ENCODE data around the gene NOL6.

DNA sequence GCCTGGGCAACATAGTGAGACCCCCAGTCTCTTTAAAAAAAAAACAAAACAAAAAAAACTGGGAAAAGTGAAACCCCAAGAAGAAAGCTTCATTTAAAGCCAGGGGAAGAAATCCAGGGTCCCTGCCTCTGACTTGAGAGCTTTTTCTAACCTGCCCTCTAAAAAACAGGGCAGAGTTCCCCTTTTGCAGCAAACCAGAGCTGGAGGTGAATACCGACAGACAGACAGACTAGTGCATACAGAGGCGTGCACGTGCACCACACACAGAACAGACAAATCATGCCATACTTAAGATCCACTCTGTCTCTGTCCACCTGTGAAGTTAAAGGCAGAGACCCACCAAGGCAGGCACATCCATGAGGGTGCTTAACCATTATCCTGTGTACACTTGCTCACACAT is 14.6 kb downstream of the NOL6 start:
- TF ChIP-seq, protein P1, sequence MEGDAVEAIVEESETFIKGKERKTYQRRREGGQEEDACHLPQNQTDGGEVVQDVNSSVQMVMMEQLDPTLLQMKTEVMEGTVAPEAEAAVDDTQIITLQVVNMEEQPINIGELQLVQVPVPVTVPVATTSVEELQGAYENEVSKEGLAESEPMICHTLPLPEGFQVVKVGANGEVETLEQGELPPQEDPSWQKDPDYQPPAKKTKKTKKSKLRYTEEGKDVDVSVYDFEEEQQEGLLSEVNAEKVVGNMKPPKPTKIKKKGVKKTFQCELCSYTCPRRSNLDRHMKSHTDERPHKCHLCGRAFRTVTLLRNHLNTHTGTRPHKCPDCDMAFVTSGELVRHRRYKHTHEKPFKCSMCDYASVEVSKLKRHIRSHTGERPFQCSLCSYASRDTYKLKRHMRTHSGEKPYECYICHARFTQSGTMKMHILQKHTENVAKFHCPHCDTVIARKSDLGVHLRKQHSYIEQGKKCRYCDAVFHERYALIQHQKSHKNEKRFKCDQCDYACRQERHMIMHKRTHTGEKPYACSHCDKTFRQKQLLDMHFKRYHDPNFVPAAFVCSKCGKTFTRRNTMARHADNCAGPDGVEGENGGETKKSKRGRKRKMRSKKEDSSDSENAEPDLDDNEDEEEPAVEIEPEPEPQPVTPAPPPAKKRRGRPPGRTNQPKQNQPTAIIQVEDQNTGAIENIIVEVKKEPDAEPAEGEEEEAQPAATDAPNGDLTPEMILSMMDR (IDR thresholded peaks at IDR 0.05; ENCODE audit: low read length), result no peak
- no peak for TF ChIP-seq EZH2phosphoT487 (IDR thresholded peaks at IDR 0.05; ENCODE audit: low read length)
- no peak for TF ChIP-seq EZH2 (optimal IDR thresholded peaks at IDR 0.05; ENCODE audit: low read depth, low read length)
